NCI-H345 treated with DMSO at 0.1 percent for 48 hours (cell line): ENCODE data around the gene BFSP1.

ENCODE experiments used
- DNase-seq: peaks from one replicate; lab custom pipeline; 2025; ENCODE audit not compliant: unreplicated experiment; lab: John Stamatoyannopoulos, UW

Gene BFSP1

GRCh38 chr20:17530716-17531664 is at the start of gene BFSP1:
Gene BFSP1, minus strand, starts transcription at chr20:17531379. Its CDS starts 50 bp downstream, at chr20:17531329.
- DNase-seq = peak; percentile 57

- DNase-seq = no peak
These were observed 49.7 kb upstream of the BFSP1 start for GRCh38 chr20:17580895-17581294.

- no peak for DNase-seq
These were observed 48.3 kb upstream of the BFSP1 start for GRCh38 chr20:17579369-17580039.

- no peak for DNase-seq
These were observed 45.0 kb upstream of the BFSP1 start for GRCh38 chr20:17576215-17576614.

- no peak for DNase-seq
These were observed 42.3 kb upstream of the BFSP1 start for GRCh38 chr20:17573463-17573862.

GRCh38 chr20:17572034-17572638 is 41.0 kb upstream of the BFSP1 start:
- DNase-seq = no peak

- no peak for DNase-seq
These were observed 40.0 kb upstream of the BFSP1 start for GRCh38 chr20:17571153-17571527.

- DNase-seq = no peak
These were observed 39.4 kb upstream of the BFSP1 start for GRCh38 chr20:17570347-17571152.

- peak; percentile 88 for DNase-seq
These were observed 38.6 kb upstream of the BFSP1 start, which contains the start of gene DSTN for GRCh38 chr20:17569616-17570346. Gene DSTN, plus strand, starts transcription at chr20:17570075. Its CDS starts 134 bp downstream, at chr20:17570209.

- DNase-seq = peak; percentile 32
These were observed 37.9 kb upstream of the BFSP1 start for GRCh38 chr20:17568972-17569521.

GRCh38 chr20:17568045-17568788 is 37.0 kb upstream of the BFSP1 start:
- no peak for DNase-seq

GRCh38 chr20:17566345-17566744 is 35.2 kb upstream of the BFSP1 start:
- no peak for DNase-seq

GRCh38 chr20:17565169-17565845 is 34.1 kb upstream of the BFSP1 start:
- no peak for DNase-seq

- DNase-seq = no peak
These were observed 31.7 kb upstream of the BFSP1 start for GRCh38 chr20:17562804-17563305.

GRCh38 chr20:17560344-17561074 is 29.3 kb upstream of the BFSP1 start:
- no peak for DNase-seq

GRCh38 chr20:17559338-17559737 is 28.2 kb upstream of the BFSP1 start:
- no peak for DNase-seq

- no peak for DNase-seq
These were observed 27.7 kb upstream of the BFSP1 start for GRCh38 chr20:17558941-17559304.
